HG03025 (cell line): Measurements from ENCODE around the gene MYCN.

ENCODE experiments used
- ATAC-seq: cut with Tn5 transposase; IDR thresholded peaks from one replicate; pipeline ENCODE4 v1.9.1; 2021; ENCODE audit warnings: mild to moderate bottlenecking, moderate library complexity; ENCODE audit not compliant: unreplicated experiment, low FRiP score

Gene MYCN

DNA sequence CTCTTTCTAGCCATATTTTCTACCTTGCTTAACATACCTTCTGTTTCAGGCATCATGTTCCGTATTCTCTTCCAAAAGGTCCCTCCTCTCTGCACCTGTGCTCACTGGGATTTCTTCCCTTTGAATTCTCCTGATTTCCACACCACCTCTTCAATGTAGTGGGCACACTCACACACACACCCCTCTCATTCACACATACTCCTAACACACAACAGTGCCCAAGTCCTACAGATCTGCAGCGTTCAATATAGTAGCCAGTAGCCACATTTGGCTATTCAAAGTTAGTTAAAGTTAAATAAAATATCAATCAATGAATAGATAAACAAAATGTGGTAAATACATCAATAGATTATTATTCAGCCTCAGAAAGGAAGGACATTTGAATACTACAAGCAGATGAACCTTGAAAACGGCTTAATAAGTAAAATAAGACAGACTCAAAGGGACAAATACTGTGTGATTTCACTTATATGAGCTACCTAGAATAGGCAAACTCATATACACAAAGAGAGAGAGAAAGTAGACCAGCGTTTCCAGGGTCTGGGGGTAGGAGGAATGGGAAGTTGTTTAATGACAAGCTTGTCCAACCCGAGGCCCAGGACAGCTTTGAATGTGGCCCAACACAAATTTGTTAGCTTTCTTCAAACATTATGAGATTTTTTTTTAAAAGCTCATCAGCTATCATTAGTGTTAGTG, 34.4 kb downstream of the MYCN start:
- no peak for ATAC-seq

- ATAC-seq: no peak
Observed at GRCh38 chr2:15975261-15975600, 34.9 kb downstream of the MYCN start.

GRCh38 chr2:15975676-15976075, 35.3 kb downstream of the MYCN start:
- no peak for ATAC-seq

DNA sequence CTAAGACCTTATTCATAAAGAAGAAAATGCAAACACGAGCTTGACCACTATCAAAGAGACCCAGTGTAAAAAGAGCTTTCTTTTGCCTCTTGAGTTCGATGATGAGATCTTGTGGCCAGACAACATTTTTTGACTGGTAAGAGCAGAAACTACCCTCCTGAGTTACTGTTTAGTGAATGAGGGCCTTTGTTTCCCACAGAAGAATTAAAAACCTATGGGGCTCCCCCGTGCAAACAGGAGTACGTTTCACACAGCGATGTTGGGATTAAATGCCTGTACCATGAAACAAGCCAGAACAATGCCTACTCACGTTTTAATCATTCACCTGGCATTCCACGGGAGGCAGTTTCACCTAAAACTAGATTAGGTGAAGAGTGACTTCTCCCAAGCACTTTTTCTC, 36.0 kb downstream of the MYCN start:
- no peak for ATAC-seq

DNA sequence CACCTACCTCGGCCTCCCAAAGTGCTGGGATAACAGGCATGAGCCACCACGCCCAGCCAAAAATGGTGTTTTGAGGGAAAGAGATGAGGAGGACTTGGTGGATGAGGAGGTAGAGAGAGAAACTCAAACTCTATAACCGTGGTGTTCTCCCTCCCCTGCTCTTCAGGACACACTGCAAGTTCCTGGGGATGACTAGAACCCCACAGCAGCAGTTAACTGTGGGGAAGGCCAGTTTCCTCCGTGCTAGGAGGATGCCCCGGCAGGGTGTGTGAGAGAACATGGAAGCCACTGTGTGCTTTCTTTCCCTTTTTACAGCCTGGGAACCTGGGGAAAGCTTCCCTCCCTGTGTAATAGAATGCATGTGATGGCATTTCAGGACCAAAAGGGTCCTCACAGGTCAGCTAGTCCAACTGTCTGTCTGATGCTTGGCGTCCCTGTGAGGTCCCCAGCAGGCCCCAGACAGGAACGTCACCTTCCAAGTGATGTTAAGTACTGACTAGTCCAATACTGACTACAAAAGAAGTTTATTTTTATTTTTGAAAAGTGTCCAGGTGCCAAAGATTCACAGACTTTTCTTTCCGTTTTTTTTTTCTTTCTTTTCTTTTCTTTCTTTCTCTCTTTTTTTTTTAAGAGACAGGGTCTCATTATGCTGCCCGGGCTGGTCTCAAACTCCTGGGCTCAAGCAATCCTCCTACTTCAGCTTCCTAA, 38.9 kb downstream of the MYCN start:
- ATAC-seq: no peak

GRCh38 chr2:15979759-15980604, 39.6 kb downstream of the MYCN start:
- ATAC-seq: no peak

DNA sequence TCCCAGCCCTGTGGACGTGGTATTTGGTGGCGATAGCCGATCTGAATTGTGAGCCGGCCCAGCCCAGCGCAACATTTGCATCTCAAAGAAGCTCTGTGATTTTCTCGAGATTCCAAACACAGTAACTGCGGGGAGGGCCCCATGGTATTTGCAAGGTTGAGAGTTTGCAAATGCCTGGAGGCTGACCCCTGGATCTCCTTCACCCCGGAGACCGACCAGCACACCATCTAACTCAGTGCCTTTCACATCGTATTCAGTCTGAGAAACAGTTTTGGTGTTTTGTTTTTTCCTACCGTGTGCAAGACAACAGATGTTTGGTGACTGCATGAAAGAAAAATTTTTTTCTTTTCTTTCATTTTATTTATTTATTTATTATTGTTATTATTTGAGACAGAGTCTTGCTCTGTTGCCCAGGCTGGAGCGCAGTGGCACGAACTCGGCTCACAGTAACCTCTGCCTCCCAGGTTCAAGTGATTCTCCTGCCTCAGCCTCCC, 40.3 kb downstream of the MYCN start:
- no peak for ATAC-seq

GRCh38 chr2:15981646-15982045, 41.3 kb downstream of the MYCN start:
- ATAC-seq: no peak

GRCh38 chr2:15982285-15983044, 42.1 kb downstream of the MYCN start:
- ATAC-seq: no peak

GRCh38 chr2:15983496-15983895, 43.1 kb downstream of the MYCN start:
- ATAC-seq: no peak

GRCh38 chr2:15984368-15985255, 44.3 kb downstream of the MYCN start:
- ATAC-seq: no peak

GRCh38 chr2:15985531-15985930, 45.2 kb downstream of the MYCN start:
- no peak for ATAC-seq

DNA sequence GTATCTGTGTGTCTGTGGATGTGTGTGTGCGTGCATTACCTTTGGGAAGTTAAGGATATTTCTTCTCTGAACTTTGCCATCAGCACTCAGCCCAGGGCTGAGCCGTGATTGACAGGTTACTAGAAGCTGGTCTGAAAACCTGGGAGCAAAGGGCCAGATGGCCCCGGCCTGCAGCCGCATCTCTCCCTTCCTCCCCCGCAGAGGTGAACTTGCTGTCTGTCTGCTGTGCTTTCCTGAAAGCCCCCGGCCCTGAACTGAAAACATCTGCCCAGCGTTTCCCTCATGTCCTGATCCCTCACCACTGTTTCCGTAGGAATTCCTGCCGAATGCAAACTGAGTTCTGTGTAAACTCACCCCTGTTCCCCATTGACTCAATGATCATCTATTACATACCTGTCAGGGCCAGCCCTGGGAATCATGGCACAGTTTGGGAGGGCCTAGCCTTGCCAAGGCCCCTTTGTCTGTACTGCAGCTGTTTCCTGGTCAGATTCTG, 45.8 kb downstream of the MYCN start:
- ATAC-seq: no peak

GRCh38 chr2:15986644-15987043, 46.3 kb downstream of the MYCN start:
- ATAC-seq: no peak

GRCh38 chr2:15988733-15989132, 48.4 kb downstream of the MYCN start:
- ATAC-seq: no peak

GRCh38 chr2:15989559-15989958, 49.2 kb downstream of the MYCN start:
- ATAC-seq: no peak

DNA sequence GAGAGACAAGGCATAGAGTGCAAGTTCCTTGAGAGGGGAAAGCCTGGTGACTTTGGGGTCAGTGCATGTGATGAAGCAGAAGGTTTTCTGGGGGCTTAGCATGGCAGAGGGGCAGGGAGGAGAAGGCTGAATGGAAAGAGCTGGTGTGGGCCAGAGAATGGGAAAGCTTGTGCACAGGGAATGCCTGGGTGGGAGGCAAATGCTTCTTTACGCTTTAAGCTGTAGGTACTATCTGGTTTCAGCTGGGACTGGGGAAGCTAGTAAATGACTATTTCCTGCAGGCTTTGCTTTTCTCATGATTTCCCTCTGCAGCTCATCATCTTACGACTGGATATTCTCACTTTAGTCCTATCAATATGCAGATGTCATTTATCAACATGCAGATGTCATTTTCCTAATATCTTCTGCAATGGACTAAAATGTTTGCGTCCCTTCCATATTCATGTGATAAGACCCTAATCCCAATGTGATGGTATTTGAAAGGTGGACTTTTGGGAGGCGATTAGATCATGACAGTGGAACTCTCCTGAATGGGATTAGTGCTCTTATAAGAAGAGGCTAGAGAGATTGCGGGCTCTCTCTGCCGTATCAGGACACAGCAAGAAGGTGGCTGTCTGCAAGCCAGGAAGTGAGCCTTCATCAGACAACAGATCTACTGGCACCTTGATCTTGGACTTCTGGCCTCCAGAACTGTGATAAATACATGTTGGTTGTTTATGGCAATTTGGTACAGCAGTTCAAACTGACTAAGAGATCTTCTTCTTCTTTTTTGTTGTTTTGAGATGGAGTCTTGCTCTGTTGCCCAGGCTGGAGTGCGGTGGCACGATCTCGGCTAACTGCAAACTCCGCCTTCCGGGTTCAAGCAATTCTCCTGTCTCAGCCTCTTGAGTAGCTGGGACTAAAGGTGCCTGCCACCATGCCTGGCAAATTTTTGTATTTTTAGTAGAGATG, 50.1 kb downstream of the MYCN start:
- ATAC-seq: no peak

DNA sequence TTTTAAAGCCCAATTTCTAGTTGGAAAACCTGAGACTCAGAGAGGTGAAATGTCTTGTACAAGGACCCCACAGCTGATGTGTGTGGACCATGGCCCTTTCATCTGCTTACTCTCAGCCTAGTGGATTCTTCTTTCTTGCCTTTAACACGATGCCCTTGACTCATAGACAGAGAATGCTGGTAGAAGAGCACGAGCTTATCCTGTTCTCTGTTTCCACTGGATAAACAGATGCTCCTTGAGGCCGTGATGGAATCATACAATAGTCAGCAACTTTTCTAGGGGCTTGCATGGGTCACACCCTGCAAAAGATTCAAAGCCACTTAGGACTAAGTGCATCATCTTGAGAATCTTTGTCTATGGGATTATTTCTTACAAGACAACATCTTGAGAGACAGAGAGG, 50.9 kb downstream of the MYCN start:
- no peak for ATAC-seq
